GM12891 (cell line): Measurements from ENCODE around the gene GDF10.

ENCODE experiments used
- POLR2A ChIP-seq: IDR thresholded peaks from 2 replicates; pipeline ENCODE4 v1.6.1; 2011; ENCODE audit warnings: low read depth, low read length, control low read depth
- POLR2AphosphoS5 ChIP-seq: IDR thresholded peaks from 2 replicates; pipeline ENCODE4 v1.6.1; 2011; ENCODE audit warnings: low read depth, low read length, control low read depth
- TAF1 ChIP-seq: IDR thresholded peaks from 2 replicates; pipeline ENCODE4 v1.6.1; 2011; ENCODE audit warnings: low read depth, low read length, control low read depth

GRCh38 chr10:47339759-47340607, 40.0 kb downstream of the GDF10 start:
- TF ChIP-seq TAF1 (no peak), POLR2AphosphoS5 (no peak), POLR2A (no peak)
